H1 (cell line): ENCODE measurements around the gene SF3B1. TPM values are rescaled to one million over a fixed set of nuclear protein-coding genes. Genes with fewer than 3 reads are reported as not detected.
"Not testable (repeated sequence)": the region's sequence is repeated elsewhere in the genome, so short reads cannot be mapped to it uniquely, and the experiment has no call there.

Experiments
- CTCF ChIA-PET: fragments of 300-600 bp; sonication (Branson Sonifier 250); formaldehyde crosslinking; loops from one replicate; lab custom pipeline; 2021; ENCODE audit not compliant: partially characterized antibody; lab: Charles Lee
- POLR2A ChIA-PET: fragments of 300-600 bp; sonication (Branson Sonifier 250); formaldehyde crosslinking; loops from one replicate; lab custom pipeline; 2021; ENCODE audit warnings: inconsistent platforms; ENCODE audit not compliant: partially characterized antibody; lab: Charles Lee
- DNase-seq, 2 experiments: peaks; one replicate each; pipeline versions ENCODE4 v3.0.0 to v3.0.0-alpha.2; 2010 to 2022; ENCODE audit warnings: low spot score in 2 of 2, low read depth in 1 of 2, mixed read lengths in 1 of 2
- FAIRE-seq: peaks from 2 replicates; lab custom pipeline; 2011; peaks lifted over from hg19 to GRCh38; lab: Jason Lieb, UNC
- H2AFZ ChIP-seq: 2 replicates; pipeline ENCODE4 v1.8.1; 2012; ENCODE audit warnings: low read length, inconsistent platforms
- H2AK5ac ChIP-seq: 2 replicates; pipeline ENCODE4 v1.6.1; 2013; ENCODE audit warnings: low read depth, low read length
- H2BK120ac ChIP-seq: replicated peaks from 2 replicates; pipeline ENCODE3; 2013; ENCODE audit warnings: low read depth, low read length, inconsistent platforms
- H2BK12ac ChIP-seq: 2 replicates; pipeline ENCODE4 v1.6.1; 2013; ENCODE audit warnings: low read depth, low read length
- H2BK15ac ChIP-seq: 2 replicates; pipeline ENCODE4 v1.6.1; 2013; ENCODE audit warnings: low read length
- H2BK20ac ChIP-seq: 2 replicates; pipeline ENCODE4 v1.6.1; 2013; ENCODE audit warnings: low read length
- H2BK5ac ChIP-seq: 2 replicates; pipeline ENCODE4 v1.6.1; 2013; ENCODE audit warnings: low read depth, low read length
- H3K14ac ChIP-seq: 2 replicates; pipeline ENCODE4 v1.6.1; 2013; ENCODE audit warnings: inconsistent platforms; ENCODE audit not compliant: insufficient read length
- H3K18ac ChIP-seq: 2 replicates; pipeline ENCODE4 v1.6.1; 2013; ENCODE audit warnings: low read length; ENCODE audit errors: extremely low read depth
- H3K23ac ChIP-seq: 2 replicates; pipeline ENCODE4 v1.6.1; 2013; ENCODE audit warnings: inconsistent platforms; ENCODE audit not compliant: insufficient read length
- H3K23me2 ChIP-seq: 2 replicates; pipeline ENCODE4 v1.6.1; 2013; ENCODE audit warnings: low read depth, low read length
- H3K27ac ChIP-seq: 2 replicates; pipeline ENCODE4 v1.6.1; 2011; ENCODE audit warnings: low read depth, low read length, inconsistent platforms
- H3K27me3 ChIP-seq, 4 experiments: replicated peaks in 1 of 4; 1 replicate in 1 of 4; 2 replicates in 3 of 4; pipeline versions ENCODE4 v1.6.1 to v1.8.1; 2011 to 2013; ENCODE audit warnings: low read length in 3 of 4, mild to moderate bottlenecking in 3 of 4, inconsistent platforms in 2 of 4, mixed read lengths in 2 of 4, moderate library complexity in 1 of 4; ENCODE audit not compliant: control insufficient read depth in 3 of 4, insufficient read depth in 3 of 4; ENCODE audit errors: extremely low read depth in 1 of 4
- H3K36me3 ChIP-seq, 4 experiments: 2 replicates each; pipeline versions ENCODE4 v1.6.1 to v1.8.1; 2011 to 2013; ENCODE audit warnings: mild to moderate bottlenecking in 4 of 4, low read length in 3 of 4, moderate library complexity in 2 of 4, control low read depth in 1 of 4, inconsistent platforms in 1 of 4; ENCODE audit not compliant: insufficient read depth in 4 of 4, control insufficient read depth in 2 of 4
- H3K4ac ChIP-seq: replicated peaks from 2 replicates; pipeline ENCODE3; 2013; ENCODE audit warnings: low read length, low read depth, mixed read lengths, inconsistent platforms; ENCODE audit not compliant: insufficient read length
- H3K4me1 ChIP-seq, 4 experiments: replicated peaks in 1 of 4; 1 replicate in 1 of 4; 2 replicates in 3 of 4; pipeline versions ENCODE4 v1.6.1 to v1.8.1; 2011 to 2013; ENCODE audit warnings: low read length in 3 of 4, inconsistent platforms in 2 of 4, mixed read lengths in 1 of 4; ENCODE audit not compliant: insufficient read depth in 4 of 4, control insufficient read depth in 3 of 4
- H3K4me2 ChIP-seq, 2 experiments: 2 replicates each; pipeline versions ENCODE4 v1.6.1 to v1.8.1; 2011 to 2013; ENCODE audit warnings: low read depth in 2 of 2, low read length in 2 of 2, control low read depth in 1 of 2, inconsistent platforms in 1 of 2, mild to moderate bottlenecking in 1 of 2; ENCODE audit not compliant: insufficient read depth in 1 of 2
- H3K4me3 ChIP-seq, 4 experiments: fragments of 200-600, 300-600 bp in 1 of 4; sonication (generic), shearing (Covaris generic), sonication (Bioruptor Twin) in 1 of 4; 2 replicates each; pipeline versions ENCODE4 v1.5.1 to v1.8.1; 2011 to 2016; ENCODE audit warnings: low read length in 4 of 4, low read depth in 3 of 4, control low read depth in 2 of 4, inconsistent platforms in 2 of 4, mild to moderate bottlenecking in 2 of 4, mixed read lengths in 1 of 4, moderate library complexity in 1 of 4; ENCODE audit not compliant: insufficient read depth in 2 of 4; ENCODE audit errors: extremely low read depth in 1 of 4
- H3K56ac ChIP-seq: replicated peaks from 2 replicates; pipeline ENCODE3; 2013; ENCODE audit warnings: low read depth, mild to moderate bottlenecking, mixed read lengths, low read length, inconsistent platforms; ENCODE audit not compliant: insufficient read length
- H3K79me1 ChIP-seq: 2 replicates; pipeline ENCODE4 v1.6.1; 2013; ENCODE audit warnings: low read depth, low read length, control low read depth
- H3K79me2 ChIP-seq, 2 experiments: 2 replicates each; pipeline versions ENCODE4 v1.6.1 to v1.8.1; 2012 to 2013; ENCODE audit warnings: low read length in 2 of 2, mild to moderate bottlenecking in 2 of 2, inconsistent platforms in 1 of 2; ENCODE audit not compliant: insufficient read depth in 2 of 2, control insufficient read depth in 1 of 2
- H3K9ac ChIP-seq, 4 experiments: replicated peaks in 1 of 4; 1 replicate in 1 of 4; 2 replicates in 3 of 4; pipeline versions ENCODE4 v1.6.1 to v1.8.1; 2011 to 2013; ENCODE audit warnings: low read depth in 3 of 4, low read length in 3 of 4, control low read depth in 2 of 4, mild to moderate bottlenecking in 2 of 4, moderate library complexity in 2 of 4, inconsistent platforms in 1 of 4; ENCODE audit errors: extremely low read depth in 1 of 4
- H3K9me3 ChIP-seq, 2 experiments: 2 replicates each; pipeline versions ENCODE4 v1.6.1 to v1.8.1; 2012 to 2013; ENCODE audit warnings: mild to moderate bottlenecking in 2 of 2, moderate library complexity in 2 of 2, control low read depth in 1 of 2, inconsistent platforms in 1 of 2, low read depth in 1 of 2, low read length in 1 of 2, mixed read lengths in 1 of 2; ENCODE audit not compliant: insufficient read depth in 2 of 2
- H4K20me1 ChIP-seq, 2 experiments: replicated peaks in 1 of 2; 2 replicates each; pipeline versions ENCODE3 to v1.8.1; 2011 to 2013; ENCODE audit warnings: inconsistent platforms in 2 of 2, low read length in 2 of 2, mild to moderate bottlenecking in 1 of 2; ENCODE audit not compliant: insufficient read depth in 2 of 2, control insufficient read depth in 1 of 2
- H4K5ac ChIP-seq: 2 replicates; pipeline ENCODE4 v1.6.1; 2013; ENCODE audit warnings: low read length, low read depth, mixed read lengths, inconsistent platforms; ENCODE audit not compliant: insufficient read length
- H4K8ac ChIP-seq: 2 replicates; pipeline ENCODE4 v1.8.0; 2013; ENCODE audit warnings: mild to moderate bottlenecking, moderate library complexity, low read length, inconsistent platforms; ENCODE audit not compliant: insufficient read depth; ENCODE audit errors: extremely low read depth
- H4K91ac ChIP-seq: replicated peaks from 2 replicates; pipeline ENCODE3; 2013; ENCODE audit warnings: low read length, mixed read lengths, inconsistent platforms; ENCODE audit not compliant: insufficient read length
- KDM5A ChIP-seq: fragments of 200-600 bp; IDR thresholded peaks from 2 replicates; pipeline ENCODE4 v1.7.1; 2012; ENCODE audit warnings: mild to moderate bottlenecking, low read length, inconsistent platforms, mixed read lengths
- ZNF274 ChIP-seq: IDR thresholded peaks from 2 replicates; pipeline ENCODE4 v1.7.0; 2012; ENCODE audit warnings: low read length, borderline replicate concordance; ENCODE audit errors: extremely low read depth
- WGBS, 2 experiments: shearing (Covaris generic) in 1 of 2; methylation state at CpG; one replicate each; pipeline versions ENCODE4 v1.1.6 to v1.1.7; 2013 to 2015; ENCODE audit warnings: low lambda C conversion rate in 2 of 2, mixed read lengths in 2 of 2, inconsistent platforms in 1 of 2, low coverage in 1 of 2, missing lambda C conversion rate in 1 of 2; ENCODE audit not compliant: insufficient replicate concordance in 2 of 2, insufficient coverage in 1 of 2, insufficient read length in 1 of 2; ENCODE audit errors: extremely low coverage in 1 of 2, missing lambda C conversion rate in 1 of 2; 5-methylcytosine and 5-hydroxymethylcytosine counted together
- polyA plus RNA-seq, 7 experiments: library from polyadenylated mRNA; depleted of rRNA in 3 of 7; stranded (reverse) in 5 of 7; unstranded in 2 of 7; fragments of >200 nt in 5 of 7; fragments of 200-250 nt in 2 of 7; gene quantifications; 1 replicate in 5 of 7; 2 replicates in 1 of 7; 4 replicates in 1 of 7; pipeline versions ENCODE4 v1.2.1 to v1.2.3, GENCODE V29; 2011 to 2013; ENCODE audit warnings: missing spikeins in 2 of 7, mixed read lengths in 2 of 7
- total RNA-seq: library from RNA; stranded (reverse); fragmentation: NEBNext Ultra II Directional; extraction: Animal tissue kit (Norgen Biotek cat#: 25700); gene quantifications from 2 replicates; pipeline ENCODE4 v1.2.1, GENCODE V29; 2021
- TF ChIP-seq, protein P1 (sequence below): IDR thresholded peaks from 2 replicates; pipeline ENCODE4 v1.6.1; 2011; ENCODE audit warnings: low read length, improper control_type of control experiment

SF3B1 gene
- total and polyA plus RNA-seq, 2 of the 8 experiments (the other 6 are each of a cell fraction or from before 2014, with no cell fraction given): 320 to 403 TPM

GRCh38 chr2:197381641-197382040 is 53.2 kb downstream of the SF3B1 start (continued):
- TF ChIP-seq ZNF274 (no peak), KDM5A (no peak)
- TF ChIP-seq, protein P1, sequence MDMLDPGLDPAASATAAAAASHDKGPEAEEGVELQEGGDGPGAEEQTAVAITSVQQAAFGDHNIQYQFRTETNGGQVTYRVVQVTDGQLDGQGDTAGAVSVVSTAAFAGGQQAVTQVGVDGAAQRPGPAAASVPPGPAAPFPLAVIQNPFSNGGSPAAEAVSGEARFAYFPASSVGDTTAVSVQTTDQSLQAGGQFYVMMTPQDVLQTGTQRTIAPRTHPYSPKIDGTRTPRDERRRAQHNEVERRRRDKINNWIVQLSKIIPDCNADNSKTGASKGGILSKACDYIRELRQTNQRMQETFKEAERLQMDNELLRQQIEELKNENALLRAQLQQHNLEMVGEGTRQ: no peak
- TF ChIP-seq, all 59 proteins: peak for 0

GRCh38 chr2:197379918-197380309 is 54.9 kb downstream of the SF3B1 start:
- not testable (repeated sequence) for H3K9me3 ChIP-seq, H2AFZ ChIP-seq, H3K27ac ChIP-seq, H2BK120ac ChIP-seq, H4K8ac ChIP-seq, H3K14ac ChIP-seq, H4K20me1 ChIP-seq, H2BK5ac ChIP-seq, H3K4me2 ChIP-seq, H3K4me3 ChIP-seq, H3K23me2 ChIP-seq, H3K79me1 ChIP-seq, H4K5ac ChIP-seq, H4K91ac ChIP-seq, FAIRE-seq, H3K9ac ChIP-seq, H3K23ac ChIP-seq, H3K27me3 ChIP-seq, H3K18ac ChIP-seq, H3K56ac ChIP-seq, H3K79me2 ChIP-seq, H2BK12ac ChIP-seq, H2AK5ac ChIP-seq, H2BK20ac ChIP-seq, H3K36me3 ChIP-seq, H3K4me1 ChIP-seq, H3K4ac ChIP-seq, H2BK15ac ChIP-seq, DNase-seq
- WGBS, 2 experiments: 83% methylated on average over 5 of the region's 5 CpGs; no CpG with 5 or more reads in 1 of the 2 experiments
- POLR2A ChIA-PET: interaction anchor here (0.6 kb wide), 1 partner anchor 9 kb away, joined by 3 read pairs; no protein-coding TSS in a partner anchor
- CTCF ChIA-PET: interaction anchor here (0.6 kb wide), 2 partner anchors 75 to 420 kb away, joined by 3 to 4 read pairs; no protein-coding TSS in a partner anchor
